ENCODE results near the gene UNC80.

- no peak for TF ChIP-seq CTCF (IDR thresholded peaks at IDR 0.05; ENCODE audit: low read depth, low read length)
- no peak for TF ChIP-seq POLR2A (IDR thresholded peaks at IDR 0.05; ENCODE audit: extremely low read depth, insufficient read length)
- no peak for TF ChIP-seq MYC (IDR thresholded peaks at IDR 0.05; ENCODE audit: low read depth, low read length)
Measured at GRCh38 chr2:209973328-209973727, 201.7 kb downstream of the UNC80 start.
